Left lung (tissue), 10 donors: ENCODE results near the gene MFAP4. TPM values are rescaled to one million over a fixed set of nuclear protein-coding genes. Genes with fewer than 3 reads are reported as not detected.
A peak's percentile ranks its signal among the peaks of the same experiment; 100 is the strongest.

Experiments used
- ATAC-seq: fragments of 200-7000 bp; cut with Tn5 transposase; one replicate; pipeline ENCODE4 v1.9.1; 2020; ENCODE audit warnings: moderate library complexity
- DNase-seq, 4 donors: peaks; one replicate each; pipeline ENCODE4 v3.0.0-alpha.2; 2013 to 2020
- H3K27ac ChIP-seq, 2 donors: fragments of 200-600 bp; sonication (generic) in 1 of 2; one replicate each; pipeline versions ENCODE4 v1.5.0 to v1.8.0; 2020 to 2021
- H3K27me3 ChIP-seq, 2 donors: fragments of 200-600 bp; sonication (generic) in 1 of 2; one replicate each; pipeline versions ENCODE4 v1.5.0 to v1.8.0; 2020 to 2021
- H3K36me3 ChIP-seq, 2 donors: fragments of 200-600 bp; sonication (generic) in 1 of 2; one replicate each; pipeline versions ENCODE4 v1.5.0 to v1.8.0; 2020 to 2021
- H3K4me1 ChIP-seq, 2 donors: fragments of 200-600 bp; one replicate each; pipeline ENCODE4 v1.8.0; 2021
- H3K4me3 ChIP-seq, 2 donors: fragments of 200-600 bp; sonication (generic) in 1 of 2; one replicate each; pipeline versions ENCODE4 v1.5.0 to v1.8.0; 2020 to 2021; ENCODE audit warnings: mild to moderate bottlenecking in 1 of 2
- H3K9me3 ChIP-seq, 2 donors: fragments of 200-600 bp; sonication (generic) in 1 of 2; one replicate each; pipeline versions ENCODE4 v1.5.0 to v1.8.0; 2020 to 2021
- intact Hi-C, 2 donors: fragments of 100-400 bp; cut with DNase I; formaldehyde crosslinking; loops; one replicate each; pipeline versions ENCODE4 v1.11.2 to v1.14.2; 2022
- polyA plus RNA-seq, 6 donors: library from polyadenylated mRNA; unstranded; fragments of 120-200 nt; gene quantifications; one replicate each; pipeline ENCODE4 v1.2.1, GENCODE V29; 2013; ENCODE audit not compliant: insufficient read length in 6 of 6
- total RNA-seq, 2 donors: library from RNA; stranded (reverse); fragmentation: NEBNext Ultra II Directional; extraction: Animal tissue kit (Norgen Biotek cat#: 25700); gene quantifications; one replicate each; pipeline ENCODE4 v1.2.1, GENCODE V29; 2021
- TF ChIP-seq, protein P1 (sequence below), 2 donors: fragments of 200-600 bp; sonication (generic) in 1 of 2; IDR thresholded peaks; one replicate each; pipeline versions ENCODE4 v1.5.0 to v1.8.0; 2021; ENCODE audit warnings: antibody characterized with exemption in 2 of 2
- donor health status: DM: no; HTN: yes; CAD: no.
- donor health status: DM: no; HTN: no; CAD: no.

The MFAP4 gene
- total and polyA plus RNA-seq, 8 donors = 91.0 to 601 (median 479) TPM

DNA sequence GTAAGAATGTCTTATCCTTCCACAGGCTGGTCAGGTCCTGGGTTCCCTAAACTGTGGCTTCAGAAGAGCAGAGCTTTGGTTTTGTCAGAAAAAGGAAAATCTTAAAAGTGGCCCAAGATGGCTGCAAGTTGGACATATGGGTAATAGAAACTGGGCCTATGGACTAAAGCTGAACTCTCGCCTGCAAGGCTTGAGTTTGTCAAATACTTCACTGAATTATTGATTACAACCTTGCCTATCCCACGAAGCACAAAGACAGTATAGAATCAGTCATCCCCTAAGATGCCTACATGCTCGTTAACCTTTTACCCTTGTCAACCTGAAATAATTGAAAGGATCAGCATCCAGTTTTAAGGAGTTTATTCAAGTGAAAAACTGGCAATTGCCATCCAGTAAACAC lies 44.7 kb upstream of the MFAP4 start:
- Histone ChIP-seq H3K27ac (no peak overlapping the region), H3K9me3 (no peaks in the 10 kb centered on the region), H3K36me3 (no peaks in the 10 kb centered on the region), H3K4me1 (no peaks in the 10 kb centered on the region), H3K27me3 (no peaks in the 10 kb centered on the region), H3K4me3 (no peak overlapping the region)
- intact Hi-C loops = no loop called here
- DNase-seq (no peak), ATAC-seq (no peak)
- TF ChIP-seq, protein P1, sequence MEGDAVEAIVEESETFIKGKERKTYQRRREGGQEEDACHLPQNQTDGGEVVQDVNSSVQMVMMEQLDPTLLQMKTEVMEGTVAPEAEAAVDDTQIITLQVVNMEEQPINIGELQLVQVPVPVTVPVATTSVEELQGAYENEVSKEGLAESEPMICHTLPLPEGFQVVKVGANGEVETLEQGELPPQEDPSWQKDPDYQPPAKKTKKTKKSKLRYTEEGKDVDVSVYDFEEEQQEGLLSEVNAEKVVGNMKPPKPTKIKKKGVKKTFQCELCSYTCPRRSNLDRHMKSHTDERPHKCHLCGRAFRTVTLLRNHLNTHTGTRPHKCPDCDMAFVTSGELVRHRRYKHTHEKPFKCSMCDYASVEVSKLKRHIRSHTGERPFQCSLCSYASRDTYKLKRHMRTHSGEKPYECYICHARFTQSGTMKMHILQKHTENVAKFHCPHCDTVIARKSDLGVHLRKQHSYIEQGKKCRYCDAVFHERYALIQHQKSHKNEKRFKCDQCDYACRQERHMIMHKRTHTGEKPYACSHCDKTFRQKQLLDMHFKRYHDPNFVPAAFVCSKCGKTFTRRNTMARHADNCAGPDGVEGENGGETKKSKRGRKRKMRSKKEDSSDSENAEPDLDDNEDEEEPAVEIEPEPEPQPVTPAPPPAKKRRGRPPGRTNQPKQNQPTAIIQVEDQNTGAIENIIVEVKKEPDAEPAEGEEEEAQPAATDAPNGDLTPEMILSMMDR (IDR thresholded peaks at IDR 0.05) = no peak

DNA sequence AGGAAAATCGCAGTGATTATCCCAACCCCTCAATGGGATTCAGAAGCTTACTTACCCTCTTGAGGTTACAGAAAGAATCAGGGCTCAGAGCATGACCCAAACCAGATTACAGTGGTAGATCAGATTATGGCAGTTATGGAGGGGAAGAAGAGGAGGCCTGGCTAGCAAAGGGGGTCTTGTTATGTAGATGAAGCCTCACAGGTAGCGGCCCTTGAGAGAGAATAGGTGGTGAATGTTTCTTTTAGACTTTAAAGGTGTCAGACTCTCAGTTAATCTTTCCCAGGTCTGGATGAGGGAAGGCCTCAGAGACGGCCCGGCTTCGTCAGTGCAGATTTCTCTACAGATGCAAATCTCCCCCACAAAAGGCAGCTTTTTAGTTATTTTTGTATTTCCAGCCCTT lies 39.6 kb upstream of the MFAP4 start:
- H3K9me3 ChIP-seq = no peaks in the 10 kb centered on the region
- intact Hi-C loops = no loop called here
- H3K36me3 ChIP-seq = no peaks in the 10 kb centered on the region
- H3K4me1 ChIP-seq = no peaks in the 10 kb centered on the region
- no peak overlapping the region for H3K4me3 ChIP-seq
- no peaks in the 10 kb centered on the region for H3K27me3 ChIP-seq
- TF ChIP-seq, protein P1 (IDR thresholded peaks at IDR 0.05) = no peak
- H3K27ac ChIP-seq = no peak overlapping the region
- DNase-seq = peak in 1 of 4 donors; percentile 44
- no peak for ATAC-seq

DNA sequence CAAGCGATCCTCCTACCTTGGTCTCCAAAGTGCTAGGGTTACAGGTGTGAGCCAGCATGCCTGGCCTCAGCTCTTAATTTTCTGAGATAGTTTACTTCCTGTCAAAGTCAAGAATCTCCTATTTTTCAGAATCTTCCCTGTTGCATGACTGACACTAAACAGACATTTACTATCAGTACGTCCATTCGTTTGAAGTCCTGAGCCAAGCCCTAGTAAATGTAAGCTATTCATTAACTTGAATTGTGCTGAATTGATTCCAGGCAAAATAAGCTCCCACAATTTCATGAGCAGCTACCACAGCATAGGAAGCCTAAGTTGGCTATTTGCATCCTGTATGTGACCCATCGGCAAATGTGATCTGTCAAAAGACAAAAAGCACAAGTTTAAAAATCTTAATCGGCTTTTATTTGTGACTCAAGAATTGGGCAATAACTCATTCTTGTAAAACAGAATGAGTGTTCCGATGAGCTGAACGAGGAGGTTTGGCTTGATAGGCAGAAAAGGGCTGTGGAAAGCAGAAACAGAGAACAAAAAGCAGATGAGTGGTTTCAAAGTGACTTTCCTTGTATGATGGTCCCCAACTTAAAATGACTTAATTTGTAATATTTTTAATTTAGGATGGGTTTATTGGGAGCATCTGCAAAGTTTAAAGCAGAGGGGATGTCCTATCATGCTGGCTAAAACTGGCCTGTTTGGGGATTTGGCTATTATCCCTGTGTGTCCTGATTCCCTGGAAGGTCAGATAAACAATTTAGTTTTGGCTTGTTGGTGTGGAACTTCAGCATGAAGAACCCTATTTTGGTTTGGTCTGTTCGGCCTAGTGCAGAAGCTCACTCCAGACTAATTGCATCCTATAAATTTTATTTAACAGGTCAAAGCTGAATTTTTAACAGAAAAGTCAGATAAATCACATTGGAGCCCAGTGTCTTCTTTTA lies 38.2 kb upstream of the MFAP4 start:
- Histone ChIP-seq H3K36me3 (no peaks in the 10 kb centered on the region), H3K27me3 (no peaks in the 10 kb centered on the region), H3K4me3 (no peak overlapping the region), H3K4me1 (no peaks in the 10 kb centered on the region), H3K9me3 (no peaks in the 10 kb centered on the region), H3K27ac (no peak overlapping the region)
- intact Hi-C loops = no loop called here
- TF ChIP-seq, protein P1 (IDR thresholded peaks at IDR 0.05) = no peak
- peak; percentile 19 for ATAC-seq
- peak in 2 of 4 donors; percentile 27 to 60 for DNase-seq

DNA sequence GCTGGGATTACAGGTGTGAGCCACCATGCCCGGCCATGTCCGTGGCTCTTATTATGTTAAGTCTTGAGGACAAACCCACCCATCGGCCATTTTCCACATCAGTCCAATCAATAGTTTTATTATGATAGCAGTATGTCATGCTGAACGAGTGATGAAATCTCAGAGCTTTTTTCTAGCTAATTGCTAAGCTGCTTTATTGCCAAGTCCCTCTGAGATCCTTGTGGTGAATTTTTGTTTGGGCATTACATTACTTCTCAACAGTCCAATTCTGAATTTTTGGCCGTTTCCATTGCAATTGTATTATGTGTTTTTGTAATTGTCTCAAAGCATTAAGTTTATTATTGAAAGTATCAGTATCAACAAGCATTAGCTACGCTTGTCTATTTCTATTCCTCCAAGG lies 34.9 kb upstream of the MFAP4 start:
- no peak for ATAC-seq
- Histone ChIP-seq H3K4me1 (no peaks in the 10 kb centered on the region), H3K27ac (no peak overlapping the region), H3K36me3 (no peaks in the 10 kb centered on the region), H3K27me3 (no peaks in the 10 kb centered on the region), H3K4me3 (no peak overlapping the region), H3K9me3 (no peaks in the 10 kb centered on the region)
- intact Hi-C loops = no loop called here
- TF ChIP-seq, protein P1 (IDR thresholded peaks at IDR 0.05) = no peak
- peak in 1 of 4 donors; percentile 11 for DNase-seq

DNA sequence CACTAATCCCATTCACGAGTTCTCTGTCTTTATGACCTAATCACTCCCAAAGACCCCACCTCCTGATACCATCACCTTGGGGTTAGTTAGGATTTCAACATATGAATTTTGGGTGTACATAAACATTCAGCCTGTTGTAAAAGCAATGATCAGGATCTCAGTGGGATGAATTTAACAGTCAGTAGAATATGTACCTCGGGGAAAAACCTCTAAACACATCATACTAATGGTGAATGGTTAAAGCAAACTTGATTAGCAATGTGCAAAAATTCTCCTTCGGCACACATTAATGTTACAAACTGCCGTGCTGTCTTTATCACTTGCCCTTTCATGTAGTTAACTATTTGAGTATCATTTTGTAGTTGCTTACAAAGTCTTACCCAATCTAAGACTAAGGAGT lies 34.2 kb upstream of the MFAP4 start:
- H3K27me3 ChIP-seq = no peaks in the 10 kb centered on the region
- DNase-seq (no peak), ATAC-seq (no peak)
- H3K27ac ChIP-seq = no peak overlapping the region
- intact Hi-C loops = no loop called here
- H3K36me3 ChIP-seq = no peaks in the 10 kb centered on the region
- TF ChIP-seq, protein P1 (IDR thresholded peaks at IDR 0.05) = no peak
- no peaks in the 10 kb centered on the region for H3K4me1 ChIP-seq
- H3K4me3 ChIP-seq = no peak overlapping the region
- H3K9me3 ChIP-seq = no peaks in the 10 kb centered on the region
